HG02678 (cell line): ENCODE measurements around the gene PLXDC2.

ENCODE experiments used
- ATAC-seq: cut with Tn5 transposase; IDR thresholded peaks from one replicate; pipeline ENCODE4 v1.9.1; 2021; ENCODE audit warnings: mild to moderate bottlenecking, moderate library complexity; ENCODE audit not compliant: unreplicated experiment

The PLXDC2 gene

GRCh38 chr10:20303453-20304152 lies 487.4 kb downstream of the PLXDC2 start:
- ATAC-seq = no peak

DNA sequence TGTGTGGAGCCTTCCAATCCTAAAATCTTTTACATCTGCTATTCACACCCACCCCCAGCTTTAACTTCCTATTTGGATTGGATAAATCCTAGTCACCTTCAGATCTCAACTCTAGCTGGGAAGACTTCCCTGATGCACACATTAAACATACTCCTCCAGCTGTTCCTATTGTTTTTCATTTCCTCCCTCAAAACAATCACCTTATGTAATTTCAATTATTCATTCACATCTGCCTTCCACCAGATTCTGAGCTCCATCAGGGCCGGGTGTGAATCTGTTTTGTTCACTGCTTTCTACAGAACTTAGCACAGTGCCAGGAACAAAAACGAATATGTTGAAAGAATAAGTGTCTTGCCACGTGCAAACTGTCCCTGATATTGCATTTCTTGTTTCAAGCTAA lies 497.4 kb downstream of the PLXDC2 start:
- no peak for ATAC-seq

GRCh38 chr10:20314431-20314830 lies 498.2 kb downstream of the PLXDC2 start:
- no peak for ATAC-seq

DNA sequence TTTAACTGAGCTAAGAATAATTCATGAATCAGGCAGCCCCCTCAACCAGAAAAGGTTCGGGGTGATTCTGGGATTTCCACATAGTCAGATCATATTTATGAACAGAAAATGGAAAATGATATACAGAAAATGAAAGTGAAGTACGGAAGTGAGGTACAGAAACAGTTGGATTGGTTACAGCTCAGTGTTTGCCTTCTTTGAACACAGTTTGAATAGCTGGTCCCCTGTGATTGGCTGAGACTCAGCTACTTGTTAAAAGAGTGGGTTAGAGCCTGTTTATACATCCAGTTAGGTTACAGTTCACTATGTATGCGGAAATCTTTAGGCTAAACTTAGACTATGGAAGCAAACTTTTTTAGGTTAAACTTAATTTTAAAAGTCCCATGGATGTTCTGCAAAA lies 511.7 kb downstream of the PLXDC2 start:
- ATAC-seq = no peak

DNA sequence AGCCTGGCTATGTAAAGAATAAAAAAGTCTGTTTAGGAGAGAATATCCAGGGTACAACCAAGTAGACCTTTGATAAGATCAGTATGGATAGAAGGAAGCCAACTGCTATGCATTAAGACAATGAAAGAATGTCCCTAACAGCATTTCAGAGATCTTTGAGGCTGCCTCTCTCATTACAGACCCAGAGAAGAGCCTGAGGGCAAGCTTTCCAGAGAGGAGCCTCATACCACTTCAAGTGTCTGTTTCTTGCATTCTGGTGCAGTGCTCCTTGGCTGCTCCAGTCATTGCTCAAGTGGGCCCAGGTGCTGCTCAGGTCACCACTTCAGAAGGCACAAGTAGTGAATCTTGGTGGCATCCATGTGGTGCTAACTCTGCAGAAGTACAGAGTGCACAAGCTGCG lies 514.0 kb downstream of the PLXDC2 start:
- ATAC-seq = no peak

GRCh38 chr10:20334559-20334958 lies 518.3 kb downstream of the PLXDC2 start:
- ATAC-seq = no peak
